K562 (cell line): ENCODE measurements around the gene PDE9A. TPM values are rescaled to one million over a fixed set of nuclear protein-coding genes. Genes with fewer than 3 reads are reported as not detected.
"Not testable (repeated sequence)": the region's sequence is repeated elsewhere in the genome, so short reads cannot be mapped to it uniquely, and the experiment has no call there.

Source experiments
- ATAC-seq: fragments of 200-7000 bp; cut with Tn5 transposase; 3 replicates; pipeline ENCODE4 v1.9.1; 2020; ENCODE audit warnings: moderate library complexity
- BruUV-seq: library from RNA; stranded (reverse); fragments of 400-500 nt; replicated peaks from 2 replicates; lab custom pipeline; 2021; lab: Mats Ljungman, UMichigan
- CTCF ChIA-PET: fragments of 300-600 bp; formaldehyde crosslinking; extraction: SDS; loops from one replicate; lab custom pipeline; 2021; ENCODE audit warnings: low intra/inter-chr PET ratio; lab: Yijun Ruan, JAX
- POLR2A ChIA-PET: fragments of 300-600, 350-650 bp; sonication (Branson Sonifier 250); formaldehyde crosslinking; extraction: SDS; loops from one replicate; lab custom pipeline; 2021; ENCODE audit warnings: antibody characterized with exemption, inconsistent platforms; lab: Yijun Ruan, JAX
- DNase-seq, 4 experiments: peaks; one replicate each; pipeline versions ENCODE4 v3.0.0 to v3.0.0-alpha.2; 2011 to 2018; ENCODE audit warnings: low spot score in 3 of 4, mixed read lengths in 3 of 4; ENCODE audit errors: extremely low read depth in 1 of 4
- FAIRE-seq: peaks from 2 replicates; lab custom pipeline; 2011; peaks lifted over from hg19 to GRCh38; lab: Jason Lieb, UNC
- H2AFZ ChIP-seq: 2 replicates; pipeline ENCODE4 v1.6.0; 2011; ENCODE audit warnings: low read depth, low read length, control low read depth, inconsistent platforms
- H3K27ac ChIP-seq: fragments of 200-600 bp; 3 replicates; pipeline ENCODE4 v1.8.0; 2011; ENCODE audit warnings: low read depth, mild to moderate bottlenecking, control low read depth, inconsistent platforms, low read length, moderate library complexity, mixed read lengths; ENCODE audit errors: extremely low read depth
- H3K27me3 ChIP-seq, 2 experiments: fragments of 300-600 bp in 1 of 2; 2 replicates in 1 of 2; 3 replicates in 1 of 2; pipeline versions ENCODE4 v1.6.0 to v1.8.0; 2011; ENCODE audit warnings: inconsistent platforms in 2 of 2, low read length in 2 of 2, mild to moderate bottlenecking in 1 of 2, mixed read lengths in 1 of 2, moderate library complexity in 1 of 2; ENCODE audit not compliant: control insufficient read depth in 2 of 2, insufficient read depth in 2 of 2
- H3K36me3 ChIP-seq: fragments of 300-600 bp; 3 replicates; pipeline ENCODE4 v1.8.0; 2011; ENCODE audit warnings: mild to moderate bottlenecking, low read length, inconsistent platforms; ENCODE audit not compliant: control insufficient read depth, insufficient read depth
- H3K4me1 ChIP-seq, 2 experiments: fragments of 200-600 bp in 1 of 2; replicated peaks in 1 of 2; 2 replicates in 1 of 2; 3 replicates in 1 of 2; pipeline versions ENCODE4 v1.5.1 to v1.8.0; 2011; ENCODE audit warnings: inconsistent platforms in 2 of 2, low read length in 2 of 2, mild to moderate bottlenecking in 1 of 2, mixed read lengths in 1 of 2, moderate library complexity in 1 of 2; ENCODE audit not compliant: control insufficient read depth in 2 of 2, insufficient read depth in 2 of 2
- H3K4me2 ChIP-seq: 2 replicates; pipeline ENCODE4 v1.6.1; 2011; ENCODE audit warnings: low read length, control low read depth, inconsistent platforms, mixed read lengths; ENCODE audit not compliant: insufficient read depth
- H3K4me3 ChIP-seq: fragments of 200-600 bp; sonication (generic), shearing (Covaris generic); 2 replicates; pipeline ENCODE4 v1.5.1; 2016; ENCODE audit warnings: control low read depth, inconsistent platforms
- H3K79me2 ChIP-seq: fragments of 200-600 bp; 3 replicates; pipeline ENCODE4 v1.8.0; 2011; ENCODE audit warnings: low read length, inconsistent platforms; ENCODE audit not compliant: control insufficient read depth, insufficient read depth
- H3K9ac ChIP-seq, 2 experiments: 2 replicates each; pipeline versions ENCODE4 v1.6.0 to v1.6.1; 2011; ENCODE audit warnings: low read depth in 2 of 2, low read length in 2 of 2, control low read depth in 1 of 2, inconsistent platforms in 1 of 2, mild to moderate bottlenecking in 1 of 2, mixed read lengths in 1 of 2; ENCODE audit not compliant: insufficient read depth in 1 of 2
- H3K9me1 ChIP-seq: one replicate; pipeline ENCODE4 v1.6.0; 2011; ENCODE audit warnings: inconsistent platforms, mild to moderate bottlenecking, low read length, moderate library complexity; ENCODE audit not compliant: control insufficient read depth, insufficient read depth
- H3K9me3 ChIP-seq: replicated peaks from 2 replicates; pipeline ENCODE4 v1.5.1; 2011; ENCODE audit warnings: low read depth, low read length, inconsistent platforms; ENCODE audit not compliant: control insufficient read depth, insufficient read depth
- H4K20me1 ChIP-seq: replicated peaks from 2 replicates; pipeline ENCODE4 v1.6.1; 2011; ENCODE audit warnings: low read length, inconsistent platforms, mixed read lengths; ENCODE audit not compliant: control insufficient read depth, insufficient read depth
- CREB3 ChIP-seq: fragments of 450-650 bp; conservative IDR thresholded peaks from 2 replicates; pipeline ENCODE4 v1.6.1; 2016; ENCODE audit warnings: missing genetic modification characterization, low read depth, mild to moderate bottlenecking, missing compliant biosample characterization, moderate library complexity
- ETV5 ChIP-seq: sonication (generic); formaldehyde crosslinking; IDR thresholded peaks from 2 replicates; pipeline ENCODE4 v1.4.0; 2020; ENCODE audit warnings: low read depth, mild to moderate bottlenecking, missing genetic modification reagents
- NR1H2 ChIP-seq: sonication (generic); formaldehyde crosslinking; IDR thresholded peaks from 2 replicates; pipeline ENCODE4 v1.4.0; 2020; ENCODE audit warnings: mild to moderate bottlenecking, missing genetic modification reagents
- PYGO2 ChIP-seq: fragments of 450-650 bp; IDR thresholded peaks from 2 replicates; pipeline ENCODE4 v1.6.1; 2016; ENCODE audit warnings: mild to moderate bottlenecking, missing genetic modification characterization, moderate library complexity, missing compliant biosample characterization
- RB1 ChIP-seq: fragments of 450-650 bp; IDR thresholded peaks from 2 replicates; pipeline ENCODE4 v1.6.1; 2017; ENCODE audit warnings: low read depth, mild to moderate bottlenecking
- RBM14 ChIP-seq: fragments of 200-400 bp; formaldehyde crosslinking; IDR thresholded peaks from 2 replicates; pipeline ENCODE4 v1.6.1; 2018; ENCODE audit warnings: low read depth, mild to moderate bottlenecking, low read length, moderate library complexity, borderline replicate concordance; ENCODE audit not compliant: insufficient read depth
- RBM34 ChIP-seq: fragments of 200-400 bp; formaldehyde crosslinking; IDR thresholded peaks from 2 replicates; pipeline ENCODE4 v1.6.1; 2018; ENCODE audit warnings: low read length, borderline replicate concordance; ENCODE audit not compliant: insufficient read depth
- SMARCA4 ChIP-seq: fragments of 450-650 bp; IDR thresholded peaks from 2 replicates; pipeline ENCODE4 v1.6.1; 2016
- ZNF143 ChIP-seq: sonication (generic); formaldehyde crosslinking; IDR thresholded peaks from 2 replicates; pipeline ENCODE4 v1.9.0; 2022; ENCODE audit warnings: mild to moderate bottlenecking, missing genetic modification reagents
- ZNF668 ChIP-seq: fragments of 250-450 bp; sonication (Bioruptor Pico); IDR thresholded peaks from 2 replicates; pipeline ENCODE4 v1.8.0; 2022; ENCODE audit warnings: mild to moderate bottlenecking, inconsistent platforms
- WGBS: fragments of 100-300 bp; shearing (Covaris generic); methylation state at CpG from one replicate; pipeline ENCODE4 v1.1.6; 2016; ENCODE audit warnings: low coverage, mixed read lengths; ENCODE audit not compliant: insufficient coverage; ENCODE audit errors: missing lambda C conversion rate; 5-methylcytosine and 5-hydroxymethylcytosine counted together
- in situ Hi-C: fragments of 300-500 bp; cut with MboI; formaldehyde crosslinking; loops from 4 replicates; pipeline ENCODE4 v1.15.0; 2018; ENCODE audit warnings: inconsistent platforms, mixed read lengths
- intact Hi-C: fragments of 100-400 bp; cut with micrococcal nuclease; formaldehyde crosslinking; loops from 2 replicates; pipeline ENCODE4 v1.14.2; 2022
- polyA plus RNA-seq, 8 experiments: library from polyadenylated mRNA; depleted of rRNA in 4 of 8; stranded (reverse) in 5 of 8; unstranded in 3 of 8; fragments of >200 nt; fragmentation: Nextera tagmentation in 2 of 8; fragmentation: Illumina TruSeq in 1 of 8; extraction: Ambion mirVana in 2 of 8; extraction: Trizol in 1 of 8; gene quantifications; 2 replicates each; pipeline versions ENCODE4 v1.2.1 to v1.2.3, GENCODE V29; 2011 to 2014; ENCODE audit warnings: inconsistent platforms in 1 of 8, missing spikeins in 1 of 8
- total RNA-seq, 7 experiments: library from RNA; depleted of rRNA in 6 of 7; stranded (reverse); fragments of >200 nt in 6 of 7; fragmentation: Illumina TruSeq in 2 of 7; extraction: Trizol in 2 of 7; gene quantifications; 2 replicates each; pipeline versions ENCODE4 v1.2.1 to v1.2.3, GENCODE V29; 2011 to 2021; ENCODE audit warnings: low replicate concordance in 1 of 7

PDE9A gene
- total and polyA plus RNA-seq, 9 of the 15 experiments (the other 6 are each of a cell fraction or from before 2014, with no cell fraction given) = 0.07 to 0.27 TPM; not detected in 7

GRCh38 chr21:42811960-42812359, 158.5 kb downstream of the PDE9A start:
- intact Hi-C loops (no loop called here), in situ Hi-C loops (loop anchor here (10.0 kb wide), 1 partner anchor 217 kb away; no protein-coding TSS in a partner anchor)
- Histone ChIP-seq H3K9me1 (no peaks in the 10 kb centered on the region), H2AFZ (no peak overlapping the region), H3K27ac (no peak overlapping the region), H3K36me3 (no peaks in the 10 kb centered on the region), H3K4me2 (no peak overlapping the region), H4K20me1 (peaks cover 7% of the 10 kb centered on the region; the same call in 1 of the 2 replicates), H3K4me3 (no peak overlapping the region), H3K27me3 (peaks cover 24 to 37% of the 10 kb centered on the region in 2 experiments), H3K9me3 (no peaks in the 10 kb centered on the region), H3K9ac (no peak overlapping the region), H3K79me2 (no peaks in the 10 kb centered on the region), H3K4me1 (no peaks in the 10 kb centered on the region)
- TF ChIP-seq SMARCA4 = no peak
- no peak for TF ChIP-seq CREB3 (tag)
- no peak for TF ChIP-seq RBM34
- TF ChIP-seq ZNF668 (CRISPR knock-in tag) = no peak
- no peak for TF ChIP-seq NR1H2 (CRISPR knock-in tag)
- TF ChIP-seq PYGO2 (tag) = no peak
- no peak for TF ChIP-seq RBM14
- no peak for TF ChIP-seq ETV5 (CRISPR knock-in tag)
- no peak for TF ChIP-seq ZNF143 (CRISPR knock-in tag)
- no peak for TF ChIP-seq RB1
- ChIA-PET POLR2A (interaction anchor here (0.5 to 1.0 kb wide), 2 partner anchors 11 to 16 kb away, joined by 3 to 5 read pairs; no protein-coding TSS in a partner anchor), CTCF (no interaction called here)
- no peak for FAIRE-seq
- ATAC-seq = no peak
- BruUV-seq = no TSS peak
- no peak for DNase-seq
- WGBS = 2% methylated on average over 6 of the region's 6 CpGs

DNA sequence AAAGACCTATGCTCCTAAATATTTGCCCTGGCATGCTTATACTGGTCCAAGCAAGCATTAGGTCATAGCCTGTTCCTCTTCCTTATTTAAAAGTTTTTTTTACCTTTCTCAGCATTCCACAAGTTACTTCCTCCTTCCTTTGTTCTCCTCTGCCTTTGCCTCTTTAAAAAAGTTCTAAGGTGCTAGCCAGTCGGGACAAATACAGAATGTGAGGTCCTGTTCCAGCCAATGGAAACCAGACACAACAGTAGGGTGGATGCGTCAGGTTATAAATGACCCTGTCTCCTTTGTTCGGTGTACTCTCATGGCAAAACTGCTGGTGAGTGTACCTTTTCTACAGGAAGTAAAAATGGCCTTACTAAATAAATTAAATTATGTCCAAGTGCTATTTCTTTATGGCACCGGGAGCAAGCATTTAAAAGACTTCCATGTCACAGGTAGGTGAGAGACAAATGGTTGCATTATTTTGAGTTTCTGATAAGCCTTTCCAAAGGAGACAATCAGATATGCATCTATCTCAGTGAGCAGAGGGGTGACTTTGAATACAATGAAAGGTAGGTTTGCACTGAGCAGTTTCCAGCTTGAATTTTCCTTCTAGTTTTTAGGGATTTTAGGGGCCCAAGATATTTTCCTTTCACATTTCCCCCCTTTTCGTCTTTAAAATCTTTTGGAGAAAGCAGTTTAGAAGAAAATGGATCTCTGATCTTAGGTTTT, 159.3 kb downstream of the PDE9A start:
- peaks cover 22 to 31% of the 10 kb centered on the region in 2 experiments for H3K27me3 ChIP-seq
- H4K20me1 ChIP-seq, H3K9ac ChIP-seq, H3K4me2 ChIP-seq, H3K79me2 ChIP-seq, CTCF ChIA-PET, H3K9me3 ChIP-seq, FAIRE-seq, BruUV-seq, ATAC-seq, H3K27ac ChIP-seq, H2AFZ ChIP-seq, DNase-seq, H3K4me1 ChIP-seq, intact Hi-C loops, H3K9me1 ChIP-seq, H3K36me3 ChIP-seq, H3K4me3 ChIP-seq: not testable (repeated sequence)
- POLR2A ChIA-PET = interaction anchor here (0.7 to 1.0 kb wide), 3 partner anchors 16 to 216 kb away, joined by 3 read pairs; no protein-coding TSS in a partner anchor
- 1% methylated on average over 5 of the region's 5 CpGs for WGBS
- in situ Hi-C loops = loop anchor here (10.0 kb wide), 1 partner anchor 218 kb away; no protein-coding TSS in a partner anchor
